ENCODE data around the gene GJA1. TPM values are rescaled to one million over a fixed set of nuclear protein-coding genes. Genes with fewer than 3 reads are reported as not detected.
A peak's percentile ranks its signal among the peaks of the same experiment; 100 is the strongest.

The GJA1 gene
- total and polyA plus RNA-seq, 2 of the 8 experiments (the other 6 are each of a cell fraction or from before 2014, with no cell fraction given): 468 to 795 TPM

- TF ChIP-seq SP2 (IDR thresholded peaks at IDR 0.05; ENCODE audit: low read length): no peak
- peak; percentile 38 for TF ChIP-seq ASH2L (IDR thresholded peaks at IDR 0.05; ENCODE audit: low read length)
- TF ChIP-seq KDM4A (IDR thresholded peaks at IDR 0.05; ENCODE audit: low read depth, low read length, severe bottlenecking): no peak
- no peak for TF ChIP-seq HDAC2 (IDR thresholded peaks at IDR 0.05; ENCODE audit: borderline replicate concordance in 1 of 2, low read depth in 2 of 2, low read length in 2 of 2)
- TF ChIP-seq, protein P1, sequence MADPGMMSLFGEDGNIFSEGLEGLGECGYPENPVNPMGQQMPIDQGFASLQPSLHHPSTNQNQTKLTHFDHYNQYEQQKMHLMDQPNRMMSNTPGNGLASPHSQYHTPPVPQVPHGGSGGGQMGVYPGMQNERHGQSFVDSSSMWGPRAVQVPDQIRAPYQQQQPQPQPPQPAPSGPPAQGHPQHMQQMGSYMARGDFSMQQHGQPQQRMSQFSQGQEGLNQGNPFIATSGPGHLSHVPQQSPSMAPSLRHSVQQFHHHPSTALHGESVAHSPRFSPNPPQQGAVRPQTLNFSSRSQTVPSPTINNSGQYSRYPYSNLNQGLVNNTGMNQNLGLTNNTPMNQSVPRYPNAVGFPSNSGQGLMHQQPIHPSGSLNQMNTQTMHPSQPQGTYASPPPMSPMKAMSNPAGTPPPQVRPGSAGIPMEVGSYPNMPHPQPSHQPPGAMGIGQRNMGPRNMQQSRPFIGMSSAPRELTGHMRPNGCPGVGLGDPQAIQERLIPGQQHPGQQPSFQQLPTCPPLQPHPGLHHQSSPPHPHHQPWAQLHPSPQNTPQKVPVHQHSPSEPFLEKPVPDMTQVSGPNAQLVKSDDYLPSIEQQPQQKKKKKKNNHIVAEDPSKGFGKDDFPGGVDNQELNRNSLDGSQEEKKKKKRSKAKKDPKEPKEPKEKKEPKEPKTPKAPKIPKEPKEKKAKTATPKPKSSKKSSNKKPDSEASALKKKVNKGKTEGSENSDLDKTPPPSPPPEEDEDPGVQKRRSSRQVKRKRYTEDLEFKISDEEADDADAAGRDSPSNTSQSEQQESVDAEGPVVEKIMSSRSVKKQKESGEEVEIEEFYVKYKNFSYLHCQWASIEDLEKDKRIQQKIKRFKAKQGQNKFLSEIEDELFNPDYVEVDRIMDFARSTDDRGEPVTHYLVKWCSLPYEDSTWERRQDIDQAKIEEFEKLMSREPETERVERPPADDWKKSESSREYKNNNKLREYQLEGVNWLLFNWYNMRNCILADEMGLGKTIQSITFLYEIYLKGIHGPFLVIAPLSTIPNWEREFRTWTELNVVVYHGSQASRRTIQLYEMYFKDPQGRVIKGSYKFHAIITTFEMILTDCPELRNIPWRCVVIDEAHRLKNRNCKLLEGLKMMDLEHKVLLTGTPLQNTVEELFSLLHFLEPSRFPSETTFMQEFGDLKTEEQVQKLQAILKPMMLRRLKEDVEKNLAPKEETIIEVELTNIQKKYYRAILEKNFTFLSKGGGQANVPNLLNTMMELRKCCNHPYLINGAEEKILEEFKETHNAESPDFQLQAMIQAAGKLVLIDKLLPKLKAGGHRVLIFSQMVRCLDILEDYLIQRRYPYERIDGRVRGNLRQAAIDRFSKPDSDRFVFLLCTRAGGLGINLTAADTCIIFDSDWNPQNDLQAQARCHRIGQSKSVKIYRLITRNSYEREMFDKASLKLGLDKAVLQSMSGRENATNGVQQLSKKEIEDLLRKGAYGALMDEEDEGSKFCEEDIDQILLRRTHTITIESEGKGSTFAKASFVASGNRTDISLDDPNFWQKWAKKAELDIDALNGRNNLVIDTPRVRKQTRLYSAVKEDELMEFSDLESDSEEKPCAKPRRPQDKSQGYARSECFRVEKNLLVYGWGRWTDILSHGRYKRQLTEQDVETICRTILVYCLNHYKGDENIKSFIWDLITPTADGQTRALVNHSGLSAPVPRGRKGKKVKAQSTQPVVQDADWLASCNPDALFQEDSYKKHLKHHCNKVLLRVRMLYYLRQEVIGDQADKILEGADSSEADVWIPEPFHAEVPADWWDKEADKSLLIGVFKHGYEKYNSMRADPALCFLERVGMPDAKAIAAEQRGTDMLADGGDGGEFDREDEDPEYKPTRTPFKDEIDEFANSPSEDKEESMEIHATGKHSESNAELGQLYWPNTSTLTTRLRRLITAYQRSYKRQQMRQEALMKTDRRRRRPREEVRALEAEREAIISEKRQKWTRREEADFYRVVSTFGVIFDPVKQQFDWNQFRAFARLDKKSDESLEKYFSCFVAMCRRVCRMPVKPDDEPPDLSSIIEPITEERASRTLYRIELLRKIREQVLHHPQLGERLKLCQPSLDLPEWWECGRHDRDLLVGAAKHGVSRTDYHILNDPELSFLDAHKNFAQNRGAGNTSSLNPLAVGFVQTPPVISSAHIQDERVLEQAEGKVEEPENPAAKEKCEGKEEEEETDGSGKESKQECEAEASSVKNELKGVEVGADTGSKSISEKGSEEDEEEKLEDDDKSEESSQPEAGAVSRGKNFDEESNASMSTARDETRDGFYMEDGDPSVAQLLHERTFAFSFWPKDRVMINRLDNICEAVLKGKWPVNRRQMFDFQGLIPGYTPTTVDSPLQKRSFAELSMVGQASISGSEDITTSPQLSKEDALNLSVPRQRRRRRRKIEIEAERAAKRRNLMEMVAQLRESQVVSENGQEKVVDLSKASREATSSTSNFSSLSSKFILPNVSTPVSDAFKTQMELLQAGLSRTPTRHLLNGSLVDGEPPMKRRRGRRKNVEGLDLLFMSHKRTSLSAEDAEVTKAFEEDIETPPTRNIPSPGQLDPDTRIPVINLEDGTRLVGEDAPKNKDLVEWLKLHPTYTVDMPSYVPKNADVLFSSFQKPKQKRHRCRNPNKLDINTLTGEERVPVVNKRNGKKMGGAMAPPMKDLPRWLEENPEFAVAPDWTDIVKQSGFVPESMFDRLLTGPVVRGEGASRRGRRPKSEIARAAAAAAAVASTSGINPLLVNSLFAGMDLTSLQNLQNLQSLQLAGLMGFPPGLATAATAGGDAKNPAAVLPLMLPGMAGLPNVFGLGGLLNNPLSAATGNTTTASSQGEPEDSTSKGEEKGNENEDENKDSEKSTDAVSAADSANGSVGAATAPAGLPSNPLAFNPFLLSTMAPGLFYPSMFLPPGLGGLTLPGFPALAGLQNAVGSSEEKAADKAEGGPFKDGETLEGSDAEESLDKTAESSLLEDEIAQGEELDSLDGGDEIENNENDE (IDR thresholded peaks at IDR 0.05; ENCODE audit: insufficient replicate concordance, low read length): peak; percentile 90
- TF ChIP-seq TEAD4 (IDR thresholded peaks at IDR 0.05; ENCODE audit: low read depth, low read length): peak; percentile 81
- TF ChIP-seq POLR2A (IDR thresholded peaks at IDR 0.05; ENCODE audit: control extremely low read depth in 1 of 2, low read depth in 2 of 2, low read length in 2 of 2): no peak
- TF ChIP-seq TBP (IDR thresholded peaks at IDR 0.05; ENCODE audit: low read depth, low read length): no peak; the same call in 1 of the 2 replicates
- TF ChIP-seq MAFK (IDR thresholded peaks at IDR 0.05; ENCODE audit: low read depth, low read length): no peak
These were observed 4.7 kb upstream of the GJA1 start (continued) for GRCh38 chr6:121430514-121431460.
